Astrocyte (in vitro differentiated cells and primary cell): ENCODE results near the gene NAT14. TPM values are rescaled to one million over a fixed set of nuclear protein-coding genes. Genes with fewer than 3 reads are reported as not detected.

Experiments
- DNase-seq: peaks from one replicate; pipeline ENCODE4 v3.0.0-alpha.2; 2010; ENCODE audit warnings: low read depth
- FAIRE-seq: peaks from 2 replicates; lab custom pipeline; 2011; peaks lifted over from hg19 to GRCh38; lab: Jason Lieb, UNC
- H2AFZ ChIP-seq: 2 replicates; pipeline ENCODE4 v1.6.0; 2012; ENCODE audit warnings: low read depth, low read length, inconsistent platforms
- H3K27ac ChIP-seq: 2 replicates; pipeline ENCODE4 v1.5.1; 2011; ENCODE audit warnings: low read depth, low read length, inconsistent platforms
- H3K27me3 ChIP-seq: 2 replicates; pipeline ENCODE4 v1.6.0; 2011; ENCODE audit warnings: low read length, inconsistent platforms; ENCODE audit not compliant: insufficient read depth
- H3K36me3 ChIP-seq: 2 replicates; pipeline ENCODE4 v1.5.1; 2011; ENCODE audit warnings: low read length, inconsistent platforms; ENCODE audit not compliant: insufficient read depth
- H3K4me1 ChIP-seq: 2 replicates; pipeline ENCODE4 v1.5.1; 2011; ENCODE audit warnings: low read length, inconsistent platforms; ENCODE audit not compliant: insufficient read depth
- H3K4me2 ChIP-seq: 2 replicates; pipeline ENCODE4 v1.6.0; 2012; ENCODE audit warnings: low read length, inconsistent platforms
- H3K4me3 ChIP-seq: 2 replicates; pipeline ENCODE4 v1.5.1; 2011; ENCODE audit warnings: low read depth, mild to moderate bottlenecking, low read length, inconsistent platforms; ENCODE audit not compliant: insufficient read depth
- H3K79me2 ChIP-seq: 2 replicates; pipeline ENCODE4 v1.6.0; 2012; ENCODE audit warnings: mild to moderate bottlenecking, low read length, inconsistent platforms; ENCODE audit not compliant: insufficient read depth
- H3K9ac ChIP-seq: 2 replicates; pipeline ENCODE4 v1.6.0; 2012; ENCODE audit warnings: mild to moderate bottlenecking, low read length, inconsistent platforms
- H3K9me3 ChIP-seq: 2 replicates; pipeline ENCODE4 v1.5.1; 2012; ENCODE audit warnings: low read depth, mild to moderate bottlenecking, low read length, inconsistent platforms; ENCODE audit not compliant: insufficient read depth
- H4K20me1 ChIP-seq: 2 replicates; pipeline ENCODE4 v1.6.0; 2012; ENCODE audit warnings: low read length, inconsistent platforms; ENCODE audit not compliant: insufficient read depth
- H3K27ac Mint-ChIP-seq: one replicate; pipeline ENCODE4 v1.8.0; 2021; ENCODE audit warnings: mild to moderate bottlenecking, mixed read lengths; ENCODE audit not compliant: unreplicated experiment
- H3K27me3 Mint-ChIP-seq: one replicate; pipeline ENCODE4 v1.8.0; 2021; ENCODE audit warnings: low read depth, mixed read lengths; ENCODE audit not compliant: unreplicated experiment
- H3K36me3 Mint-ChIP-seq: one replicate; pipeline ENCODE4 v1.8.0; 2021; ENCODE audit warnings: low read depth, mixed read lengths; ENCODE audit not compliant: unreplicated experiment
- H3K4me1 Mint-ChIP-seq: one replicate; pipeline ENCODE4 v1.8.0; 2021; ENCODE audit warnings: low read depth, mixed read lengths; ENCODE audit not compliant: unreplicated experiment
- H3K4me3 Mint-ChIP-seq: one replicate; pipeline ENCODE4 v1.8.0; 2021; ENCODE audit warnings: mild to moderate bottlenecking, moderate library complexity, mixed read lengths; ENCODE audit not compliant: unreplicated experiment
- H3K9me3 Mint-ChIP-seq: one replicate; pipeline ENCODE4 v1.8.0; 2021; ENCODE audit warnings: mild to moderate bottlenecking, mixed read lengths; ENCODE audit not compliant: unreplicated experiment
- CTCF ChIP-seq: IDR thresholded peaks from 2 replicates; pipeline ENCODE4 v1.5.1; 2011; ENCODE audit warnings: low read depth, mild to moderate bottlenecking, inconsistent platforms, low read length, moderate library complexity; ENCODE audit not compliant: insufficient read depth
- EZH2 ChIP-seq: IDR thresholded peaks from 2 replicates; pipeline ENCODE4 v1.6.1; 2012; ENCODE audit warnings: mild to moderate bottlenecking, low read length, inconsistent platforms; ENCODE audit not compliant: insufficient read depth
- total RNA-seq: library from RNA; stranded (reverse); gene quantifications from 2 replicates; pipeline ENCODE4 v1.2.1, GENCODE V29; 2021

NAT14 gene
- total RNA-seq, 1 donor from 2014 or later: 71.2 TPM

- Mint-ChIP-seq H3K36me3 (peaks cover 4% of the 10 kb centered on the region), H3K27me3 (no peaks in the 10 kb centered on the region), H3K27ac (no peak overlapping the region), H3K9me3 (no peaks in the 10 kb centered on the region), H3K4me1 (peaks cover 19% of the 10 kb centered on the region), H3K4me3 (no peak overlapping the region)
- Histone ChIP-seq H3K4me1 (peaks cover 30% of the 10 kb centered on the region), H3K9ac (no peak overlapping the region), H3K4me2 (no peak overlapping the region), H3K9me3 (no peaks in the 10 kb centered on the region), H4K20me1 (peaks cover 9% of the 10 kb centered on the region), H3K27ac (no peak overlapping the region), H3K79me2 (peaks cover 51% of the 10 kb centered on the region), H3K27me3 (no peaks in the 10 kb centered on the region), H2AFZ (no peak overlapping the region), H3K36me3 (no peaks in the 10 kb centered on the region), H3K4me3 (no peak overlapping the region)
- FAIRE-seq (no peak), DNase-seq (no peak)
- no peak for TF ChIP-seq CTCF
- TF ChIP-seq EZH2: no peak
Measured at GRCh38 chr19:55482156-55482961, 2.6 kb upstream of the NAT14 start.

GRCh38 chr19:55482967-55483705 lies 1.9 kb upstream of the NAT14 start:
- FAIRE-seq: no peak
- H3K9me3 Mint-ChIP-seq: no peaks in the 10 kb centered on the region
- no peak overlapping the region for H3K27ac Mint-ChIP-seq

More at GRCh38 chr19:55482967-55483705, 1.9 kb upstream of the NAT14 start:
- no peak overlapping the region for H3K27ac ChIP-seq
- H3K9ac ChIP-seq: no peak overlapping the region
- peaks cover 19% of the 10 kb centered on the region for H3K4me1 Mint-ChIP-seq
- peaks cover 36% of the 10 kb centered on the region for H3K4me1 ChIP-seq
- no peak for DNase-seq
- H3K27me3 ChIP-seq: no peaks in the 10 kb centered on the region
- no peak overlapping the region for H2AFZ ChIP-seq
- H3K9me3 ChIP-seq: no peaks in the 10 kb centered on the region
- no peak overlapping the region for H3K4me3 ChIP-seq
- H3K27me3 Mint-ChIP-seq: no peaks in the 10 kb centered on the region
- peaks cover 45% of the 10 kb centered on the region for H3K79me2 ChIP-seq
- H3K36me3 ChIP-seq: no peaks in the 10 kb centered on the region
- H3K4me3 Mint-ChIP-seq: no peak overlapping the region
- H3K4me2 ChIP-seq: no peak overlapping the region
- H3K36me3 Mint-ChIP-seq: peaks cover 4% of the 10 kb centered on the region
- no peak for TF ChIP-seq EZH2
- TF ChIP-seq CTCF: no peak
- peaks cover 9% of the 10 kb centered on the region for H4K20me1 ChIP-seq
